Neural progenitor cell (in vitro differentiated cells): Measurements from ENCODE around the gene FGF19. TPM values are rescaled to one million over a fixed set of nuclear protein-coding genes. Genes with fewer than 3 reads are reported as not detected.

ENCODE experiments used
- DNase-seq: peaks from one replicate; pipeline ENCODE4 v3.0.0-alpha.2; 2016; ENCODE audit warnings: low spot score
- H2AFZ ChIP-seq: fragments of 200-600 bp; sonication (generic); replicated peaks from 2 replicates; pipeline ENCODE4 v1.6.1; 2016; ENCODE audit warnings: antibody characterized with exemption
- H3F3A ChIP-seq: fragments of 200-600 bp; sonication (generic); 2 replicates; pipeline ENCODE4 v1.6.1; 2016; ENCODE audit warnings: antibody characterized with exemption, low read depth
- H3K27ac ChIP-seq: fragments of 200-600 bp; sonication (generic); 2 replicates; pipeline ENCODE4 v1.5.1; 2016; ENCODE audit warnings: mild to moderate bottlenecking
- H3K27me3 ChIP-seq: fragments of 200-600 bp; sonication (generic); 2 replicates; pipeline ENCODE4 v1.6.1; 2016; ENCODE audit warnings: mild to moderate bottlenecking, moderate library complexity
- H3K36me3 ChIP-seq: fragments of 200-600 bp; sonication (generic); 2 replicates; pipeline ENCODE4 v1.5.1; 2016
- H3K4me1 ChIP-seq: fragments of 200-600 bp; sonication (generic); 2 replicates; pipeline ENCODE4 v1.6.1; 2016; ENCODE audit warnings: mixed run types
- H3K4me2 ChIP-seq: fragments of 200-600 bp; sonication (generic); 2 replicates; pipeline ENCODE4 v1.6.1; 2016
- H3K4me3 ChIP-seq: fragments of 200-600 bp; sonication (generic); 2 replicates; pipeline ENCODE4 v1.5.1; 2016
- H3K79me2 ChIP-seq: fragments of 200-600 bp; sonication (generic); 2 replicates; pipeline ENCODE4 v1.6.1; 2016; ENCODE audit warnings: low read depth
- H3K9ac ChIP-seq: fragments of 200-600 bp; sonication (generic); 2 replicates; pipeline ENCODE4 v1.6.1; 2016
- H3K9me3 ChIP-seq: fragments of 200-600 bp; sonication (generic); 2 replicates; pipeline ENCODE4 v1.5.1; 2016; ENCODE audit warnings: low read depth
- H4K20me1 ChIP-seq: fragments of 200-600 bp; sonication (generic); 2 replicates; pipeline ENCODE4 v1.6.1; 2016; ENCODE audit warnings: low read depth
- H3K27ac Mint-ChIP-seq: 3 replicates; pipeline ENCODE4 v1.8.0; 2021; ENCODE audit warnings: mixed read lengths
- H3K27me3 Mint-ChIP-seq: 2 replicates; pipeline ENCODE4 v1.8.0; 2022; ENCODE audit warnings: low read depth, mild to moderate bottlenecking, inconsistent platforms, moderate library complexity, mixed read lengths; ENCODE audit not compliant: insufficient read depth
- H3K36me3 Mint-ChIP-seq: 3 replicates; pipeline ENCODE4 v1.8.0; 2021; ENCODE audit warnings: mixed read lengths
- H3K4me1 Mint-ChIP-seq: 3 replicates; pipeline ENCODE4 v1.8.0; 2021; ENCODE audit warnings: mixed read lengths
- H3K4me3 Mint-ChIP-seq: 3 replicates; pipeline ENCODE4 v1.8.0; 2021; ENCODE audit warnings: mild to moderate bottlenecking, moderate library complexity, mixed read lengths
- H3K9me3 Mint-ChIP-seq: 3 replicates; pipeline ENCODE4 v1.8.0; 2020; ENCODE audit warnings: mixed read lengths
- CTCF ChIP-seq: fragments of 200-600 bp; sonication (generic); IDR thresholded peaks from 2 replicates; pipeline ENCODE4 v1.5.1; 2017; ENCODE audit warnings: antibody characterized with exemption, mild to moderate bottlenecking
- EZH2 ChIP-seq: fragments of 200-600 bp; sonication (generic); IDR thresholded peaks from 2 replicates; pipeline ENCODE4 v1.6.1; 2017; ENCODE audit warnings: antibody characterized with exemption, mild to moderate bottlenecking, moderate library complexity
- EZH2phosphoT487 ChIP-seq: fragments of 200-600 bp; sonication (generic); IDR thresholded peaks from 2 replicates; pipeline ENCODE4 v1.6.1; 2017; ENCODE audit warnings: antibody characterized with exemption
- total RNA-seq: library from RNA; depleted of rRNA; stranded (reverse); fragments of >200 nt; gene quantifications from 2 replicates; pipeline ENCODE4 v1.2.3, GENCODE V29; 2015; ENCODE audit warnings: low replicate concordance

The FGF19 gene
- total RNA-seq, 1 donor from 2014 or later, result not detected

GRCh38 chr11:69750108-69750850 is 46.5 kb upstream of the FGF19 start:
- Histone ChIP-seq H3K79me2 (no peaks in the 10 kb centered on the region), H2AFZ (no peak overlapping the region), H3K4me3 (no peak overlapping the region), H3K4me2 (no peak overlapping the region), H3K27ac (no peak overlapping the region), H3K36me3 (no peaks in the 10 kb centered on the region), H3K9ac (no peak overlapping the region), H3K27me3 (no peaks in the 10 kb centered on the region), H4K20me1 (no peaks in the 10 kb centered on the region), H3F3A (no peaks in the 10 kb centered on the region), H3K9me3 (no peaks in the 10 kb centered on the region), H3K4me1 (peaks cover 6% of the 10 kb centered on the region)
- TF ChIP-seq CTCF, result no peak
- TF ChIP-seq EZH2, result no peak
- no peak for TF ChIP-seq EZH2phosphoT487
- DNase-seq, result no peak
- Mint-ChIP-seq H3K4me3 (peak overlapping the region; percentile 27), H3K4me1 (peaks cover 11% of the 10 kb centered on the region), H3K27ac (no peak overlapping the region), H3K27me3 (peaks cover 18% of the 10 kb centered on the region), H3K9me3 (no peaks in the 10 kb centered on the region), H3K36me3 (no peaks in the 10 kb centered on the region)

GRCh38 chr11:69748637-69749036 is 44.8 kb upstream of the FGF19 start:
- no peak overlapping the region for H3K27ac Mint-ChIP-seq
- H3K27me3 Mint-ChIP-seq, result peaks cover 16% of the 10 kb centered on the region
- Histone ChIP-seq H3K36me3 (no peaks in the 10 kb centered on the region), H3K4me3 (no peak overlapping the region), H3K4me1 (peaks cover 6% of the 10 kb centered on the region), H3K9me3 (no peaks in the 10 kb centered on the region), H3K4me2 (no peak overlapping the region), H3K9ac (no peak overlapping the region), H2AFZ (no peak overlapping the region), H3K27me3 (no peaks in the 10 kb centered on the region), H3F3A (no peaks in the 10 kb centered on the region), H3K79me2 (no peaks in the 10 kb centered on the region), H3K27ac (no peak overlapping the region), H4K20me1 (no peaks in the 10 kb centered on the region)
- H3K4me3 Mint-ChIP-seq, result no peak overlapping the region
- no peak for DNase-seq
- no peaks in the 10 kb centered on the region for H3K9me3 Mint-ChIP-seq
- no peak for TF ChIP-seq EZH2phosphoT487
- no peak for TF ChIP-seq CTCF
- TF ChIP-seq EZH2, result no peak
- H3K4me1 Mint-ChIP-seq, result peaks cover 17% of the 10 kb centered on the region
- H3K36me3 Mint-ChIP-seq, result no peaks in the 10 kb centered on the region

- H3K4me1 ChIP-seq, result peaks cover 6% of the 10 kb centered on the region
- no peaks in the 10 kb centered on the region for H3K9me3 ChIP-seq
- Mint-ChIP-seq H3K4me3 (no peak overlapping the region), H3K9me3 (no peaks in the 10 kb centered on the region), H3K27me3 (peaks cover 20% of the 10 kb centered on the region), H3K4me1 (peaks cover 17% of the 10 kb centered on the region), H3K36me3 (no peaks in the 10 kb centered on the region), H3K27ac (no peak overlapping the region)
- no peak for DNase-seq
- TF ChIP-seq EZH2phosphoT487, result no peak
- TF ChIP-seq EZH2, result no peak
- TF ChIP-seq CTCF, result no peak
- H3K4me3 ChIP-seq, result no peak overlapping the region
- no peak overlapping the region for H2AFZ ChIP-seq
- no peak overlapping the region for H3K9ac ChIP-seq
- no peaks in the 10 kb centered on the region for H4K20me1 ChIP-seq
- no peaks in the 10 kb centered on the region for H3K79me2 ChIP-seq
- no peaks in the 10 kb centered on the region for H3K27me3 ChIP-seq
- no peak overlapping the region for H3K27ac ChIP-seq
- H3K4me2 ChIP-seq, result no peak overlapping the region
- no peaks in the 10 kb centered on the region for H3K36me3 ChIP-seq
- no peaks in the 10 kb centered on the region for H3F3A ChIP-seq
These were observed 43.2 kb upstream of the FGF19 start for GRCh38 chr11:69746752-69747742.
